ENCODE data around the gene CWC27.

DNA sequence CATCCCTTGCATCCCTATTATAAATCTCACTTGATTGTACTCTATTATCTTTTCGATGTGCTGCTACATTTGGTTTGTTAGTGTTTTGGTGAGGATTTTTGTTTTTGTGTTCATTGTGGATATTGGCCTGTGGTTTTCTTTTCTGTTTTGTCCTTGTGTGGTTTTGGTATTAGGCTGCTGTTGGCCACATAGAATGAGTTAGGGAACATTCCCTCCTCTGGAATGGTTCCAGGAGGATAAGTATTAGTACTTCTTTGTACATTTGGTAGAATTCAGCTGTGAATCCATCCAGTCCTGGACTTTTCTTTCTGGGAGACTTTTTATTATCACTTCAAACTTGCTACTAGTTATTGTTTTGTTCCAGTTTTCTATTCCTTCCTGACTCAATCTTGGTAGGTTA is 287.2 kb downstream of the CWC27 start:
- TF ChIP-seq POLR2A (IDR thresholded peaks at IDR 0.05) (no peak), EP300 (IDR thresholded peaks at IDR 0.05) (no peak), POLR2AphosphoS5 (IDR thresholded peaks at IDR 0.05) (no peak)
- TF ChIP-seq, protein P1, sequence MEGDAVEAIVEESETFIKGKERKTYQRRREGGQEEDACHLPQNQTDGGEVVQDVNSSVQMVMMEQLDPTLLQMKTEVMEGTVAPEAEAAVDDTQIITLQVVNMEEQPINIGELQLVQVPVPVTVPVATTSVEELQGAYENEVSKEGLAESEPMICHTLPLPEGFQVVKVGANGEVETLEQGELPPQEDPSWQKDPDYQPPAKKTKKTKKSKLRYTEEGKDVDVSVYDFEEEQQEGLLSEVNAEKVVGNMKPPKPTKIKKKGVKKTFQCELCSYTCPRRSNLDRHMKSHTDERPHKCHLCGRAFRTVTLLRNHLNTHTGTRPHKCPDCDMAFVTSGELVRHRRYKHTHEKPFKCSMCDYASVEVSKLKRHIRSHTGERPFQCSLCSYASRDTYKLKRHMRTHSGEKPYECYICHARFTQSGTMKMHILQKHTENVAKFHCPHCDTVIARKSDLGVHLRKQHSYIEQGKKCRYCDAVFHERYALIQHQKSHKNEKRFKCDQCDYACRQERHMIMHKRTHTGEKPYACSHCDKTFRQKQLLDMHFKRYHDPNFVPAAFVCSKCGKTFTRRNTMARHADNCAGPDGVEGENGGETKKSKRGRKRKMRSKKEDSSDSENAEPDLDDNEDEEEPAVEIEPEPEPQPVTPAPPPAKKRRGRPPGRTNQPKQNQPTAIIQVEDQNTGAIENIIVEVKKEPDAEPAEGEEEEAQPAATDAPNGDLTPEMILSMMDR (IDR thresholded peaks at IDR 0.05), result no peak

Data from gastroesophageal sphincter (tissue), 3 donors.